ENCODE measurements around the gene SNRNP40. TPM values are rescaled to one million over a fixed set of nuclear protein-coding genes. Genes with fewer than 3 reads are reported as not detected.

The SNRNP40 gene
- total and polyA plus RNA-seq, 2 donors (not counting 1 experiment from before 2014, with no cell fraction given), result 31.7 to 65.6 TPM

DNA sequence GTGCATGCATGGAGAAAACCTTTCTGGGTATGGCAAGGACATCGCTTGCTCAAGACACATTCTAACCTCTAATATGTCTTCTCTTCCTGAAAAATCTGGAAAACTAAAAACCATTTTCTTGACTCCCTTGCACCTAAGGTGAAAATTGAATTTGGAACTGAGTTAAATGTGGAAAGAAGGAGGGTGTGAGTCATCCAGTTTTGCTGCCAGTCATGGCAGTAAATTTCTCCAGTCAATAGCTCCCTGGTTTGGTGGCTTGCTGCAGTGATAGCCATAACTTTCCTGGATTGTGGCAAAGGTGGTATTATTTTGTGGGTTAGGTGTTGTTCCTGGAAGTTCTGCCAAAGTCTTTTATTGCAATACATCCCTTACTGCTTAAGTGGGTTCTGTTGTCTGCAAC, 2.8 kb upstream of the SNRNP40 start:
- no peak overlapping the region for H2AFZ ChIP-seq (ENCODE audit: insufficient read depth, low read depth, low read length, poor library complexity, severe bottlenecking)
- H3K4me1 ChIP-seq (ENCODE audit: control insufficient read depth in 2 of 2, insufficient read depth in 2 of 2, low read length in 2 of 2), result peaks cover 23 to 25% of the 10 kb centered on the region in 2 donors
- H3K27me3 Mint-ChIP-seq, result no peaks in the 10 kb centered on the region
- H3K27ac Mint-ChIP-seq, result no peak overlapping the region
- no peak for DNase-seq
- H3K27me3 ChIP-seq (replicated peaks in 1 of 4; ENCODE audit: control extremely low read depth in 1 of 4, control insufficient read depth in 3 of 4, insufficient read depth in 4 of 4, low read length in 3 of 4), result no peaks in the 10 kb centered on the region
- H3K36me3 ChIP-seq (replicated peaks in 1 of 2; ENCODE audit: control extremely low read depth in 1 of 2, control insufficient read depth in 1 of 2, extremely low read depth in 1 of 2, insufficient read depth in 2 of 2, low read length in 1 of 2), result no peaks in the 10 kb centered on the region
- no peak overlapping the region for H3K9ac ChIP-seq (ENCODE audit: low read length)
- no peak overlapping the region for H3K4me3 Mint-ChIP-seq
- H3K27ac ChIP-seq (ENCODE audit: low read length in 2 of 2), result no peak overlapping the region
- H3K4me2 ChIP-seq (replicated peaks; ENCODE audit: low read depth, low read length, poor library complexity, severe bottlenecking), result no peak overlapping the region
- intact Hi-C loops (cut with micrococcal nuclease), result no loop called here
- no peak overlapping the region for H3K4me3 ChIP-seq (ENCODE audit: control extremely low read depth in 1 of 5, extremely low read depth in 1 of 5, insufficient read depth in 1 of 5, low read depth in 2 of 5, low read length in 4 of 5)
- POLR2A ChIA-PET, result no interaction called here
- peaks cover 72% of the 10 kb centered on the region for H3K79me2 ChIP-seq (ENCODE audit: control insufficient read depth, insufficient read depth, low read length)
- CTCF ChIA-PET, result interaction anchor here (0.6 kb wide), 1 partner anchor 610 kb away, joined by 3 read pairs; no protein-coding TSS in a partner anchor
- peaks cover 15% of the 10 kb centered on the region for H4K20me1 ChIP-seq (ENCODE audit: control insufficient read depth, insufficient read depth, low read length, poor library complexity, severe bottlenecking)
- no peaks in the 10 kb centered on the region for H3K9me3 ChIP-seq (ENCODE audit: control extremely low read depth in 1 of 3, control insufficient read depth in 2 of 3, insufficient read depth in 1 of 3, low read length in 2 of 3)
- no CpG with 5 or more reads among the region's 1 CpG for WGBS (ENCODE audit: insufficient coverage)
- TF ChIP-seq CTCF (IDR thresholded peaks at IDR 0.05) (no peak), EZH2 (IDR thresholded peaks at IDR 0.05; ENCODE audit: borderline replicate concordance, insufficient read depth, low read depth, low read length, poor library complexity, severe bottlenecking) (no peak)
- ATAC-seq (ENCODE audit: low read depth), result no peak
- H3K9me3 Mint-ChIP-seq (ENCODE audit: insufficient read depth), result no peaks in the 10 kb centered on the region
- H3K4me1 Mint-ChIP-seq, result peaks cover 15% of the 10 kb centered on the region

GRCh38 chr1:31297277-31298247, 974 bp upstream of the SNRNP40 start:
- H3K4me1 ChIP-seq (ENCODE audit: control insufficient read depth in 2 of 2, insufficient read depth in 2 of 2, low read length in 2 of 2), result peaks cover 23 to 25% of the 10 kb centered on the region in 2 donors
- peak overlapping the region; percentile 94 for H2AFZ ChIP-seq (ENCODE audit: insufficient read depth, low read depth, low read length, poor library complexity, severe bottlenecking)
- H3K9me3 ChIP-seq (ENCODE audit: control extremely low read depth in 1 of 3, control insufficient read depth in 2 of 3, insufficient read depth in 1 of 3, low read length in 2 of 3), result no peaks in the 10 kb centered on the region
- 5% methylated on average over 17 of the region's 23 CpGs for WGBS (ENCODE audit: insufficient coverage)
- peak overlapping the region; percentile 65 to 99 (median 77) for H3K4me3 ChIP-seq (ENCODE audit: control extremely low read depth in 1 of 5, extremely low read depth in 1 of 5, insufficient read depth in 1 of 5, low read depth in 2 of 5, low read length in 4 of 5)
- H3K4me3 Mint-ChIP-seq, result no peak overlapping the region
- no peaks in the 10 kb centered on the region for H3K27me3 ChIP-seq (replicated peaks in 1 of 4; ENCODE audit: control extremely low read depth in 1 of 4, control insufficient read depth in 3 of 4, insufficient read depth in 4 of 4, low read length in 3 of 4)
- H3K27ac Mint-ChIP-seq, result no peak overlapping the region
- peak overlapping the region; percentile 67 to 93 for H3K27ac ChIP-seq (ENCODE audit: low read length in 2 of 2)
- intact Hi-C loops (cut with micrococcal nuclease), result loop anchor here (2.0 kb wide), 5 partner anchors 251 to 1097 kb away; partner anchors contain the start of genes BSDC1 and TMEM39B
- peaks cover 7% of the 10 kb centered on the region in 2 experiments for H3K36me3 ChIP-seq (replicated peaks in 1 of 2; ENCODE audit: control extremely low read depth in 1 of 2, control insufficient read depth in 1 of 2, extremely low read depth in 1 of 2, insufficient read depth in 2 of 2, low read length in 1 of 2)
- peak overlapping the region; percentile 93 for H3K9ac ChIP-seq (ENCODE audit: low read length)
- DNase-seq (peak; percentile 14), ATAC-seq (ENCODE audit: low read depth) (no peak)
- H3K79me2 ChIP-seq (ENCODE audit: control insufficient read depth, insufficient read depth, low read length), result peaks cover 76% of the 10 kb centered on the region
- no peaks in the 10 kb centered on the region for H3K27me3 Mint-ChIP-seq
- H4K20me1 ChIP-seq (ENCODE audit: control insufficient read depth, insufficient read depth, low read length, poor library complexity, severe bottlenecking), result peaks cover 9% of the 10 kb centered on the region
- ChIA-PET POLR2A (no interaction called here), CTCF (interaction anchor here (0.8 to 1.7 kb wide), 4 partner anchors 10 to 492 kb away, joined by 3 to 7 read pairs (median 3); no protein-coding TSS in a partner anchor)
- no peak for TF ChIP-seq EZH2 (IDR thresholded peaks at IDR 0.05; ENCODE audit: borderline replicate concordance, insufficient read depth, low read depth, low read length, poor library complexity, severe bottlenecking)
- no peak for TF ChIP-seq CTCF (IDR thresholded peaks at IDR 0.05)
- peak overlapping the region; percentile 82 for H3K4me2 ChIP-seq (replicated peaks; ENCODE audit: low read depth, low read length, poor library complexity, severe bottlenecking)
- H3K4me1 Mint-ChIP-seq, result peaks cover 24% of the 10 kb centered on the region
- no peaks in the 10 kb centered on the region for H3K9me3 Mint-ChIP-seq (ENCODE audit: insufficient read depth)

Data from B cell (primary cell).